ENCODE results near the gene IGSF1.

Gene IGSF1

GRCh38 chrX:131288738-131289511, at the start of gene IGSF1:
TSS of gene IGSF1 (minus strand) at chrX:131289306. CDS start at chrX:131286674, 2,632 bp downstream.
- DNase-seq (ENCODE audit: low read depth in 1 of 2, low spot score in 1 of 2), result no peak

GRCh38 chrX:131332331-131332730, 43.2 kb upstream of the IGSF1 start:
- DNase-seq (ENCODE audit: low read depth in 1 of 2, low spot score in 1 of 2), result no peak

GRCh38 chrX:131331152-131331551, 42.0 kb upstream of the IGSF1 start:
- DNase-seq (ENCODE audit: low read depth in 1 of 2, low spot score in 1 of 2), result no peak

- DNase-seq (ENCODE audit: low read depth in 1 of 2, low spot score in 1 of 2), result no peak
These were observed 41.6 kb upstream of the IGSF1 start for GRCh38 chrX:131330735-131331134.

GRCh38 chrX:131322651-131323050, 33.5 kb upstream of the IGSF1 start:
- DNase-seq (ENCODE audit: low read depth in 1 of 2, low spot score in 1 of 2), result no peak

GRCh38 chrX:131317326-131317725, 28.2 kb upstream of the IGSF1 start:
- DNase-seq (ENCODE audit: low read depth in 1 of 2, low spot score in 1 of 2), result no peak

GRCh38 chrX:131316260-131316659, 27.2 kb upstream of the IGSF1 start:
- no peak for DNase-seq (ENCODE audit: low read depth in 1 of 2, low spot score in 1 of 2)

GRCh38 chrX:131308980-131309379, 19.9 kb upstream of the IGSF1 start:
- no peak for DNase-seq (ENCODE audit: low read depth in 1 of 2, low spot score in 1 of 2)

GRCh38 chrX:131306601-131307000, 17.5 kb upstream of the IGSF1 start:
- DNase-seq (ENCODE audit: low read depth in 1 of 2, low spot score in 1 of 2), result no peak

- no peak for DNase-seq (ENCODE audit: low read depth in 1 of 2, low spot score in 1 of 2)
These were observed 16.8 kb upstream of the IGSF1 start for GRCh38 chrX:131305926-131306325.

GRCh38 chrX:131302701-131303100, 13.6 kb upstream of the IGSF1 start:
- DNase-seq (ENCODE audit: low read depth in 1 of 2, low spot score in 1 of 2), result no peak

- no peak for DNase-seq (ENCODE audit: low read depth in 1 of 2, low spot score in 1 of 2)
These were observed 12.0 kb upstream of the IGSF1 start for GRCh38 chrX:131301155-131301554.

- no peak for DNase-seq (ENCODE audit: low read depth in 1 of 2, low spot score in 1 of 2)
These were observed 9.7 kb upstream of the IGSF1 start for GRCh38 chrX:131298846-131299245.

GRCh38 chrX:131298036-131298435, 8.9 kb upstream of the IGSF1 start:
- no peak for DNase-seq (ENCODE audit: low read depth in 1 of 2, low spot score in 1 of 2)

GRCh38 chrX:131289527-131289926, 421 bp upstream of the IGSF1 start:
- no peak for DNase-seq (ENCODE audit: low read depth in 1 of 2, low spot score in 1 of 2)

- DNase-seq (ENCODE audit: low read depth in 1 of 2, low spot score in 1 of 2), result no peak
These were observed 918 bp downstream of the IGSF1 start for GRCh38 chrX:131288188-131288587.

- no peak for DNase-seq (ENCODE audit: low read depth in 1 of 2, low spot score in 1 of 2)
These were observed 1.4 kb downstream of the IGSF1 start for GRCh38 chrX:131287560-131288179.

- DNase-seq (ENCODE audit: low read depth in 1 of 2, low spot score in 1 of 2), result no peak
These were observed 9.5 kb downstream of the IGSF1 start for GRCh38 chrX:131279617-131280016.

- DNase-seq (ENCODE audit: low read depth in 1 of 2, low spot score in 1 of 2), result no peak
These were observed 9.9 kb downstream of the IGSF1 start for GRCh38 chrX:131279197-131279596.

- no peak for DNase-seq (ENCODE audit: low read depth in 1 of 2, low spot score in 1 of 2)
These were observed 11.5 kb downstream of the IGSF1 start for GRCh38 chrX:131277543-131278136.

- no peak for DNase-seq (ENCODE audit: low read depth in 1 of 2, low spot score in 1 of 2)
These were observed 16.1 kb downstream of the IGSF1 start for GRCh38 chrX:131273011-131273410.

- no peak for DNase-seq (ENCODE audit: low read depth in 1 of 2, low spot score in 1 of 2)
These were observed 17.3 kb downstream of the IGSF1 start for GRCh38 chrX:131271826-131272225.
